Activated CD8-positive, alpha-beta memory T cell treated with anti-CD3 and anti-CD28 coated beads, Interleukin-2, amount 10 ng/mL, durations not matched to agents 7 days and 5 days (primary cell): ENCODE data around the gene SGSH. TPM values are rescaled to one million over a fixed set of nuclear protein-coding genes. Genes with fewer than 3 reads are reported as not detected.
A peak's percentile ranks its signal among the peaks of the same experiment; 100 is the strongest.

Experiments used
- ATAC-seq: fragments of 150-1000 bp; cut with Tn5 transposase; one replicate; pipeline ENCODE4 v1.10.0; 2021; ENCODE audit warnings: moderate library complexity
- CTCF ChIA-PET: fragments of 350-600 bp; sonication (Branson Sonifier 250); formaldehyde crosslinking; loops from one replicate; lab custom pipeline; 2021; ENCODE audit warnings: antibody characterized with exemption; lab: Charles Lee
- DNase-seq: peaks from one replicate; pipeline ENCODE4 v3.0.0-alpha.2; 2020
- H3K27ac Mint-ChIP-seq: one replicate; pipeline ENCODE4 v1.8.0; 2021; ENCODE audit warnings: mild to moderate bottlenecking, mixed read lengths
- H3K27me3 Mint-ChIP-seq: one replicate; pipeline ENCODE4 v1.8.0; 2021; ENCODE audit warnings: mixed read lengths
- H3K36me3 Mint-ChIP-seq: one replicate; pipeline ENCODE4 v1.8.0; 2021; ENCODE audit warnings: mild to moderate bottlenecking, mixed read lengths
- H3K4me1 Mint-ChIP-seq: one replicate; pipeline ENCODE4 v1.8.0; 2021; ENCODE audit warnings: mixed read lengths
- H3K4me3 Mint-ChIP-seq: one replicate; pipeline ENCODE4 v1.8.0; 2021; ENCODE audit warnings: mild to moderate bottlenecking, moderate library complexity, mixed read lengths
- H3K9me3 Mint-ChIP-seq: one replicate; pipeline ENCODE4 v1.8.0; 2022; ENCODE audit warnings: low read depth, mixed read lengths
- total RNA-seq, 2 experiments: library from RNA; stranded (reverse); gene quantifications; one replicate each; pipeline ENCODE4 v1.2.3, GENCODE V29; 2021

The SGSH gene
- total RNA-seq, 2 experiments from 2014 or later, result 15.4 to 22.1 TPM

DNA sequence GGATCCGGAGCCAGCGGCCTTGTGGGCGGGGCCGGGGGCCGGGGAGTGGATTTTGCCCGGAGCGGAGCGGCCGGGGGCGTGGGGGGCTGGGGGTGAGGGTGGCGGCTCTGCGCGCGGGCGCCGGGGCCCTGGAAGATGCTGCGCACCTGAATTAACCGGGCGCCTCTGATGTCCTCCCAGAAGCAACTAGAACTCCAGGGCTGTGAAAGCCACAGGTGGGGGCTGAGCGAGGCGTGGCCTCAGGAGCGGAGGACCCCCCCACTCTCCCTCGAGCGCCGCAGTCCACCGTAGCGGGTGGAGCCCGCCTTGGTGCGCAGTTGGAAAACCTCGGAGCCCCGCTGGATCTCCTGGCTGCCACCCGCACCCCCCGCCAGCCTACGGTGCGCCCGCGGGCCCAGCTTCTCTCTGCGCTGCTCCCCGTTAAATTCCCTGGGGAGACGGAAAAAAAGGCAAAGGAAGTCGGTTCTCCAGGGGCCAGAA, 643 bp upstream of the SGSH start:
- H3K27ac Mint-ChIP-seq, result no peak overlapping the region
- no peaks in the 10 kb centered on the region for H3K9me3 Mint-ChIP-seq
- H3K4me3 Mint-ChIP-seq, result peak overlapping the region; percentile 56
- ATAC-seq (no peak), DNase-seq (no peak)
- H3K4me1 Mint-ChIP-seq, result peaks cover 19% of the 10 kb centered on the region
- peaks cover 7% of the 10 kb centered on the region for H3K36me3 Mint-ChIP-seq
- CTCF ChIA-PET, result interaction anchor here (3.3 kb wide), 1 partner anchor 24 kb away, joined by 14 read pairs; no protein-coding TSS in a partner anchor
- H3K27me3 Mint-ChIP-seq, result peaks cover 4% of the 10 kb centered on the region

DNA sequence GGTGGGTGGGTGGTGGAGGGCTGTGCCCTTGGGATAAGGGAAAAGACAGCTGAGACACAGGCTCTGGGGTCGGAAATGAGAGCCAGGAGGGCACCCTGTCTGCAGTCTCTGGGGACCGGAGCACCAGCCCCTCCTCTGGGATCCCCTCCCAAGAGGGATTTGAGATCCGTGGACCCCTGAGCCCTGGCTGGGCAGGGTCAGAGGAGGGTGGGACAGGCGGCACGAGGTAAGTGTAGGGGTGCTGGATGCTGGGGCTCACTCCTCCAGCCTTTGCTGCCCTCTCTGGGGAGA, 425 bp downstream of the SGSH start:
- CTCF ChIA-PET, result interaction anchor here (0.6 to 3.3 kb wide), 5 partner anchors 9 to 118 kb away, joined by 3 to 14 read pairs (median 4); partner anchors contain the start of gene GAA
- no peaks in the 10 kb centered on the region for H3K9me3 Mint-ChIP-seq
- peak overlapping the region; percentile 88 for H3K27ac Mint-ChIP-seq
- ATAC-seq, result peak; percentile 47
- peaks cover 19% of the 10 kb centered on the region for H3K4me1 Mint-ChIP-seq
- no peak for DNase-seq
- peak overlapping the region; percentile 83 for H3K4me3 Mint-ChIP-seq
- peaks cover 8% of the 10 kb centered on the region for H3K36me3 Mint-ChIP-seq
- H3K27me3 Mint-ChIP-seq, result peaks cover 4% of the 10 kb centered on the region

DNA sequence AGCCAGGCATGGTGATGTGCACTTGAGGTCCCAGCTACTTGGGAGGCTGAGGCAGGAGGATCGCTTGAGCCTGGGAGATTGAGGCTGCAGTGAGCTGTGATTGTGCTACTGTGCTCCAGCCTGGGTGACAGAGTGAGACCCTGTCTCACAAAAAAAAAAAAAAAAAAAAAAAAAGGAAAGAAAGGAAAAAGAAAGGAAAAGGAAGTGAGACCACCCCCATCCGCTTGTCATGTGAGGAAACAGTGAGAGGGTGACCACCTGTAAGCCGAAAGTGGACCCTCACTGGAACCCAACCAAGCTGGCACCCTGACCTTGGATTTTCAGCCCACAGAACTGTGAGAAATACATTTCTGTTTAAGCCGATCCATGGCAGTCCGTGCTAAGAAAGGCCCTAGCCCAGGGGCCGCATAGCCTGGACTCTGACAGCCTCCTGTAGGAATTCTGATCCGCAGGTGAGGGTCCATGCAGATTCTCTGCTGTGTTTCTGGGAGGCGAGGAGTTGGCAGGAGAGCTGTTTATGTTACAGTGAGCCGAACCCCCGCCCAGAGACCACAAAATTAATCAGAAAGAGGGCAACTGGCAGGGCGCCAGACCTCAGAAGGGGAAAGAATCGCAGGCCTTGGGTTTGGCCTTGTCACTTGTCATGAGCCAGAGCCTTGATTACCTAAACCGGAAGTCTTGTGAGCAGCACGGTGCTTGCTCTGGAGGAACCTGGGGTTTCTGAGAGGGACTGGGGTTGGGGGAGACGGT, 945 bp downstream of the SGSH start:
- Mint-ChIP-seq H3K36me3 (peaks cover 8% of the 10 kb centered on the region), H3K27ac (peak overlapping the region; percentile 88), H3K4me3 (peak overlapping the region; percentile 83), H3K4me1 (peaks cover 19% of the 10 kb centered on the region), H3K9me3 (no peaks in the 10 kb centered on the region), H3K27me3 (peaks cover 4% of the 10 kb centered on the region)
- CTCF ChIA-PET, result interaction anchor here (0.6 to 3.3 kb wide), 5 partner anchors 8 to 118 kb away, joined by 3 to 14 read pairs (median 4); partner anchors contain the start of gene GAA
- ATAC-seq (peak; percentile 88), DNase-seq (peak; percentile 96)

DNA sequence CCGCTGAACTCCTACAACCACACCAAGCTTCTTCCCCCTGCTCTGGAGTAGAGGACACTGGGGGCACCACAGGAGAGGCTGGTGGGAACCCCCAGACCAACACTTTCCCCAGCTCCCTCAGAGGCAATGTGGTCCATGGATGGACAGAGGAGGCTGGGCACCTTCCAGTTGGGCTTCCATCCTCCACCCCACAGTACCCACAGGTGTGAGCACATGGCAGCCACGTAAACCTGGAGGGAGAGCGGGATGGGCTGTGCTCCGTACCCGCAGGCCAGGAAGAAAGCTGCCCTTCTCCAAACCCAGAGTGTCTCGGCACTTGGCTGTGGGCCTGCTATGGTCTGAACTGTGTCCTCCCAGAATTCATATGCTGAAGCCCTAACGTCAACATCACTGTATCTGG, 1.7 kb downstream of the SGSH start:
- CTCF ChIA-PET, result interaction anchor here (1.0 to 3.3 kb wide), 3 partner anchors 15 to 48 kb away, joined by 3 to 14 read pairs (median 11); no protein-coding TSS in a partner anchor
- H3K4me3 Mint-ChIP-seq, result peak overlapping the region; percentile 28
- DNase-seq (no peak), ATAC-seq (no peak)
- peaks cover 20% of the 10 kb centered on the region for H3K4me1 Mint-ChIP-seq
- H3K27ac Mint-ChIP-seq, result peak overlapping the region; percentile 88
- no peaks in the 10 kb centered on the region for H3K9me3 Mint-ChIP-seq
- peaks cover 4% of the 10 kb centered on the region for H3K27me3 Mint-ChIP-seq
- H3K36me3 Mint-ChIP-seq, result peaks cover 8% of the 10 kb centered on the region

DNA sequence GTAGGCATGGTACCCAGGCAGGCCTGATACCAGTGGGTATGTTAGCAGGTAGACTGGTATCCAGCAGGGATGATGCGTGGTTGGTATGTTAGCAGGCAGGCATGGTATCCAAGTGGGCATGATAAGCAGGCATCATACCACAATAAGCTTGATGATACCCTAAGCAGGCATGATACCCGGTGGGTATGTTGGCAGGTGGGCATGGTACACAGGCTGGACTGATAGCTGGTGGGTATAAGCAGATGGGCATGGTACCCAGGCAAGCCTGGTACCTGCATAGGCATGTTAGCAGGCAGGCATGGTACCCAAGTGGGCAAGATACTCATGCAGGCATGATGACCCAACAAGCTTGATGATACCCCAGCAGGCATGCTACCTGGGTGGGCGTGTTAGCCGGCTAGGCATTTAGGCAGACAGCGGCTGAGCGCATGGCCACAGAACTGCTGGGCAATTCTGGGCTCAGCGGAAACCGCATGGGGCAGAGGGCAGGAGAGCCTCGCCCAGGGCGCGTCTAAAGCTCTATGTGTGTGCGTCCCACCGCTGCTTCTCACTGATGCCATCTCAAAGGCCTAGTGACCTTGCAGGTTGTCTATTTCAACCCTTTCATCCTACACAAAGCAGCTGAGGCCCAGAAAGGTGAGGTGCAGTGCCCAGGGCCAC, 2.3 kb downstream of the SGSH start:
- H3K27ac Mint-ChIP-seq, result no peak overlapping the region
- no peaks in the 10 kb centered on the region for H3K9me3 Mint-ChIP-seq
- CTCF ChIA-PET, result interaction anchor here (1.0 to 3.3 kb wide), 3 partner anchors 15 to 48 kb away, joined by 3 to 14 read pairs (median 11); no protein-coding TSS in a partner anchor

DNA sequence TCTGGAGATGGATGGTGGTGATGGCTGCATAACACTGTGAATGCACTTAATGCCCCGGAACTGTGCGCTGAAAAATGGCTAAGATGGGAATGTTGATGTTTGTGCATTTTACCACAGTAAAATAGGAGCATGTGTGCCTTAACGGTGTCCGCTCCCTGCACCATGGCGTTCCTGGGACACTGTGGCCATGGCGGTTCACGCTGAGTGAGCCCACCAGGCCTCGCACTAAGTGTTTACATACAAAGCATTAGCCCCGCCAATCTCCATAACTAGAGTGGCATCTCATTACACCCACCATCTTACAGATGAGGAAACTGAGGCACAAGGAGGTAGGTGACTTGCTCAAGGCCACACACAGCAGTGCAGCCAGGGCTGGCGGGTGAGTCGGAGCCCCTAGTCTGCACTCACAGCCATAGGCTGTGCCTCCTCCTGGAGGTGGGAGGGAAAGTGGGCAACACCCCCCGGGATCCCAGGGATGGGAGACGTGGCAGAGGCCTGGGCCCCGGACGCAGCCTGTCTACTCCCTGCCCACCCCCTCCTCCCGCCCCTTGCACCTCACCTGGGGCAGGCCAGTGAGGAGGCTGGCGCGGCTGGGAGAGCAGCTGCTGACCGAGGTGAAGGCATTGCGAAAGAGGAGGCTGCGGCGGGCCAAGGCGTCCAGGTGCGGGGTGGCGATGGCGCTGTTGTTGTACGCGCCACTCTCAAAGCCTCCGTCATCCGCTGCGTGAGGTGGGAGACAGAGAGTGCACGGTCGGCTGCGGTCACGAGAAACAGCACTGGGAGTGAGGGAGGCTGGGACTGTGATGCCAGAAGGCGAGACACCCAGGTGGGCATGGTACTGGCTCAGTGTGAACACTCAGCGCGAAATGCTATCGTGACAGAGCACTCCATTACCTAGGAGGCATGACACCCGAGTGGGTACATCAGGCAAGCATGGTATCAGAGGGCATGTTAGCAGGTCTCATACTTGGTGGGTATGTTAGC, 3.4 kb downstream of the SGSH start:
- peaks cover 22% of the 10 kb centered on the region for H3K4me1 Mint-ChIP-seq

More for the DNA sequence above, 2.3 kb downstream of the SGSH start:
- H3K36me3 Mint-ChIP-seq, result peaks cover 8% of the 10 kb centered on the region
- ATAC-seq, result no peak
- peaks cover 22% of the 10 kb centered on the region for H3K4me1 Mint-ChIP-seq
- H3K4me3 Mint-ChIP-seq, result no peak overlapping the region
- peaks cover 4% of the 10 kb centered on the region for H3K27me3 Mint-ChIP-seq
- DNase-seq, result no peak

GRCh38 chr17:80214878-80215210, 5.3 kb downstream of the SGSH start:
- CTCF ChIA-PET, result no interaction called here
- no peak for DNase-seq
- no peaks in the 10 kb centered on the region for H3K27me3 Mint-ChIP-seq
- H3K4me1 Mint-ChIP-seq, result peaks cover 19% of the 10 kb centered on the region
- no peak for ATAC-seq
- H3K27ac Mint-ChIP-seq, result no peak overlapping the region
- peaks cover 11% of the 10 kb centered on the region for H3K36me3 Mint-ChIP-seq
- no peaks in the 10 kb centered on the region for H3K9me3 Mint-ChIP-seq
- no peak overlapping the region for H3K4me3 Mint-ChIP-seq

More for the DNA sequence above, 3.4 kb downstream of the SGSH start:
- CTCF ChIA-PET, result no interaction called here
- ATAC-seq (no peak), DNase-seq (no peak)
- Mint-ChIP-seq H3K27ac (no peak overlapping the region), H3K27me3 (peaks cover 4% of the 10 kb centered on the region), H3K4me3 (no peak overlapping the region), H3K36me3 (peaks cover 8% of the 10 kb centered on the region), H3K9me3 (no peaks in the 10 kb centered on the region)

- no peak for DNase-seq
- H3K27me3 Mint-ChIP-seq, result no peaks in the 10 kb centered on the region
- peaks cover 13% of the 10 kb centered on the region for H3K4me1 Mint-ChIP-seq
- H3K9me3 Mint-ChIP-seq, result no peaks in the 10 kb centered on the region
- CTCF ChIA-PET, result no interaction called here
- no peak overlapping the region for H3K4me3 Mint-ChIP-seq
- H3K36me3 Mint-ChIP-seq, result peaks cover 11% of the 10 kb centered on the region
- no peak overlapping the region for H3K27ac Mint-ChIP-seq
- ATAC-seq, result no peak
These were observed 5.9 kb downstream of the SGSH start for GRCh38 chr17:80214012-80214877.

- no peak for DNase-seq
- Mint-ChIP-seq H3K4me1 (peaks cover 7% of the 10 kb centered on the region), H3K27me3 (no peaks in the 10 kb centered on the region), H3K36me3 (peaks cover 11% of the 10 kb centered on the region), H3K4me3 (no peak overlapping the region), H3K27ac (no peak overlapping the region), H3K9me3 (no peaks in the 10 kb centered on the region)
- CTCF ChIA-PET, result no interaction called here
- no peak for ATAC-seq
These were observed 6.5 kb downstream of the SGSH start for GRCh38 chr17:80213643-80213975.

DNA sequence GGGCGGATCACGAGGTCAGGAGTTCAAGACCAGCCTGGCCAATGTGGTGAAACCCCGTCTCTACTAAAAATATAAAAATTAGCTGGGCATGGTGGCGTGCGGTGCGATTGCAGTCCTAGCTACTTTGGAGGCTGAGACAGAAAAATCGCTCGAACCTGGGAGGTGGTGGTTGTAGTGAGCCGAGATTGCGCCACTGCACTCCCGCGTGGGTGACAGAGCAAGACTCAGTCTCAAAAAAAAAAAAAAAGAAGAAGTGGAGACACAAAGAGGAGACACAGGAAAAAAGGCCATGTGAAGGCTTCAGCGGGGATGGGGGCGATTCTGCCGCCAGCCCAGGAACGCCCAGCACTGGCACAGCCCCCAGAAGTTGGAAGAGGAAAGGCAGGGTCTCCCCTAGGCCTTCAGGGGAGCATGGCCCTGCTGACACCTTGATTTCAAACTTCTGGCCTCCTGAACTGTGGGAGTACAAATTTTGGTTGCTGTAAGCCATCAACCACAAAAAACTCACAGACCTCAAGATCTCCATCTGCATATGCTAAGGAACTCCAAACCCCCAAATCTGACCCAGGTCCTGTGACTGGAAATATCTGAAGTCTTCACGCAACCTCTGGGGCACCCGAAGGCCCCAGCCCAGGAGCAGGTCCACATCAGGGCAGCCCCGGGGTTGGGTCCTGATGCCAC, 7.0 kb downstream of the SGSH start:
- ATAC-seq (no peak), DNase-seq (no peak)
- no peaks in the 10 kb centered on the region for H3K9me3 Mint-ChIP-seq
- H3K27ac Mint-ChIP-seq, result no peak overlapping the region
- no peak overlapping the region for H3K4me3 Mint-ChIP-seq
- no peaks in the 10 kb centered on the region for H3K27me3 Mint-ChIP-seq
- H3K4me1 Mint-ChIP-seq, result peaks cover 6% of the 10 kb centered on the region
- H3K36me3 Mint-ChIP-seq, result peaks cover 11% of the 10 kb centered on the region
- CTCF ChIA-PET, result no interaction called here

- ATAC-seq, result no peak
- Mint-ChIP-seq H3K9me3 (no peaks in the 10 kb centered on the region), H3K4me1 (peaks cover 3% of the 10 kb centered on the region), H3K27ac (no peak overlapping the region), H3K36me3 (peaks cover 10% of the 10 kb centered on the region), H3K27me3 (no peaks in the 10 kb centered on the region), H3K4me3 (no peak overlapping the region)
- no peak for DNase-seq
- CTCF ChIA-PET, result no interaction called here
These were observed 7.6 kb downstream of the SGSH start for GRCh38 chr17:80212511-80212910.

GRCh38 chr17:80212109-80212508, 8.0 kb downstream of the SGSH start:
- Mint-ChIP-seq H3K4me1 (peaks cover 2% of the 10 kb centered on the region), H3K27me3 (no peaks in the 10 kb centered on the region), H3K27ac (no peak overlapping the region), H3K4me3 (no peak overlapping the region), H3K9me3 (no peaks in the 10 kb centered on the region), H3K36me3 (peaks cover 6% of the 10 kb centered on the region)
- CTCF ChIA-PET, result no interaction called here
- ATAC-seq, result no peak
- no peak for DNase-seq
